Activated effector memory CD4-positive, alpha-beta T cell treated with Interleukin-2 at 50 U/mL for 16 hours (primary cell): Measurements from ENCODE around the gene ASTN2.
"Not testable (repeated sequence)": the region's sequence is repeated elsewhere in the genome, so short reads cannot be mapped to it uniquely, and the experiment has no call there.

Source experiments
- DNase-seq: peaks from one replicate; pipeline ENCODE4 v3.0.0-alpha.2; 2020

ASTN2 gene

GRCh38 chr9:116944714-116945534, 469.9 kb downstream of the ASTN2 start:
- DNase-seq: no peak

- DNase-seq: no peak
These were observed 470.9 kb downstream of the ASTN2 start for GRCh38 chr9:116943970-116944369.

- no peak for DNase-seq
These were observed 472.2 kb downstream of the ASTN2 start for GRCh38 chr9:116942593-116943061.

- DNase-seq: no peak
These were observed 473.6 kb downstream of the ASTN2 start for GRCh38 chr9:116941266-116941665.

GRCh38 chr9:116940614-116941215, 474.1 kb downstream of the ASTN2 start:
- no peak for DNase-seq

GRCh38 chr9:116939614-116940013, 475.2 kb downstream of the ASTN2 start:
- DNase-seq: no peak

GRCh38 chr9:116939161-116939560, 475.7 kb downstream of the ASTN2 start:
- no peak for DNase-seq

GRCh38 chr9:116937361-116937760, 477.5 kb downstream of the ASTN2 start:
- DNase-seq: no peak

- no peak for DNase-seq
These were observed 479.5 kb downstream of the ASTN2 start for GRCh38 chr9:116935149-116935897.

GRCh38 chr9:116934131-116934530, 480.7 kb downstream of the ASTN2 start:
- DNase-seq: no peak

- DNase-seq: no peak
These were observed 481.6 kb downstream of the ASTN2 start for GRCh38 chr9:116933251-116933650.

- no peak for DNase-seq
These were observed 485.2 kb downstream of the ASTN2 start for GRCh38 chr9:116929621-116930020.

- DNase-seq: no peak
These were observed 486.0 kb downstream of the ASTN2 start for GRCh38 chr9:116928884-116929283.

- no peak for DNase-seq
These were observed 486.6 kb downstream of the ASTN2 start for GRCh38 chr9:116928289-116928688.

GRCh38 chr9:116927726-116928125, 487.1 kb downstream of the ASTN2 start:
- DNase-seq: no peak

GRCh38 chr9:116925121-116925520, 489.7 kb downstream of the ASTN2 start:
- no peak for DNase-seq

- no peak for DNase-seq
These were observed 490.3 kb downstream of the ASTN2 start for GRCh38 chr9:116924462-116925110.

- not testable (repeated sequence) for DNase-seq
These were observed 496.9 kb downstream of the ASTN2 start for GRCh38 chr9:116917895-116918508.

- DNase-seq: no peak
These were observed 501.3 kb downstream of the ASTN2 start for GRCh38 chr9:116913536-116913935.

GRCh38 chr9:116910201-116910600, 504.7 kb downstream of the ASTN2 start:
- no peak for DNase-seq

GRCh38 chr9:116907989-116908388, 506.9 kb downstream of the ASTN2 start:
- DNase-seq: no peak

- no peak for DNase-seq
These were observed 509.7 kb downstream of the ASTN2 start for GRCh38 chr9:116905171-116905588.

GRCh38 chr9:116904165-116904564, 510.7 kb downstream of the ASTN2 start:
- no peak for DNase-seq
